ENCODE data around the gene LEMD2.
A peak's percentile ranks its signal among the peaks of the same experiment; 100 is the strongest.
"Not testable (repeated sequence)": the region's sequence is repeated elsewhere in the genome, so short reads cannot be mapped to it uniquely, and the experiment has no call there.

LEMD2 gene

DNA sequence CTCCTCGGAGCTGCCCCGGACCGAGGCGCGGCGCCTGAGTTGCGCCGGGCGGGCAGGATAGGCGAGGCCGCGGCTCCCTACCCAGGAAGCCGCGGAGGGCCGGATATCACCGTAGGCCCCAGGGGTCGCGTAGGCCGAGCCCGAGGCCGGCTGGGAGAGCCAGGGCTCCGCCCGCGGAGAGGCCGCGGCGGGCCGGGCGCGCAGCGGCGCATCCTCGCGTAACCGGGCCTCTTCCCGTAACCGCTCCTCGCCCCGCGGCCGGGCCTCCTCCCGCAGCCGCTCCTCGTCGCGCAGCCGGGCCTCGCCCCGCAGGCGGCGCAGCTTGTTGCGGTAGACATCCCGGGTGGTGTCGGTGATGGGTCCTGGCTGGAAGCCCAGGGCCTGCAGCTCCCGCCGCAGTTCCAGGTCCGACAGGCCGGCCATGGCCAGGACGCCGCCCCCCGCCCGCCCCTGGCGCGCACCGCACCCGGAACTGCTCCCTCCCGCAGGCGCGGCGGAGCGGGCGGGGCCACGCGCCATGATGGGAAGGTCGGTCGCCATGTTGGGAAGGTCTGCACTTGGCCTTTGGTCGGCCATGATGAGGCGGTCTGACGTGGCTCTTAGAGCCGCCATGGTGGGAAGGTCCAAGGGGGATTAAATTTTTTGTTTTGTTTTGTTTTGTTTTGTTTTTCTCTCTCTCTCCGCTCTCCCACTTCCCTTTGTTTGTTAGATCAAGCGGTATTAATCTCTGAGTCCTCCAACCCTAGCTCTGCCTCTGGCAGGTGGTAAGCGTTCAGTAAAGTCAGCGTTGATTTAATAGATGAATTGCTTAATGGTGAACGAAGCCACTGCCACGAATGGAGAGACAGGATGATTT, at the start of gene LEMD2:
LEMD2 (minus strand) TSS at position 437 of the 856 bp plus-strand sequence; CDS start at position 423, 14 bp downstream.
- DNase-seq, result peak; percentile 98

DNA sequence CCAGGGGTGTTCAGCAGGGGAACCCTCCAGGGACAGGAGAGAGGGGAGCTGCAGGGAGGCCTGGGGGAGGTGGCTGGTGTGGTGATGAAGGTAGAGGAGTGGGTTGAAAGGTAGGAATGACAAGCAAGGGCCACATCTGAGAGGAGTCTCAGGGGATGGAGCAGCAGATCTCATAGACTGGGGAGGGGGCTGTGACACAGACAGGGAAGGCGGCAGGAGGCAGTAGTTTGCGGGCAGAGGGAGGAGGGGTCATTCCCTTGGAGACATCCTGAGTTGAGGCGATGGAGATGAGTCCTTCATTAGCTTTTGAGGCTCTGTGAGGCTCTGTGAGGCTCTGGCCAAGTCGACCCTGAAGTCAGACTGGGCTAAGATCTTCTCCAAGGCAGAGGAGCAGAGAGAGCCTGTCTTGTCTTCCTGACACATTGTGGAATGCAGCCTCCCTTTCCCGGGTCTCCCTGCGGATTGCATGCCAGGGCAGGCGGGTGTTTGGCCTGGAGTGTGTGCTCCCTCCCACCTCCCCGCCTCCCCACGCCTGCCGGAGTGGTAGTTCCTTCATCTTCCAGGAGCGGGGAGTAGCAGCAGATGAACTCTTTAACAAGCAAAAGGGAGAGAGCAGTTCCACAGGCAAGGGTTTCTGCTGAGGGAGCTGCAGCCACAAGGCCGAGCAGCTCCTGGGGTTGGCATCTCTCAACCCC, 49.2 kb upstream of the LEMD2 start:
- DNase-seq, result no peak

DNA sequence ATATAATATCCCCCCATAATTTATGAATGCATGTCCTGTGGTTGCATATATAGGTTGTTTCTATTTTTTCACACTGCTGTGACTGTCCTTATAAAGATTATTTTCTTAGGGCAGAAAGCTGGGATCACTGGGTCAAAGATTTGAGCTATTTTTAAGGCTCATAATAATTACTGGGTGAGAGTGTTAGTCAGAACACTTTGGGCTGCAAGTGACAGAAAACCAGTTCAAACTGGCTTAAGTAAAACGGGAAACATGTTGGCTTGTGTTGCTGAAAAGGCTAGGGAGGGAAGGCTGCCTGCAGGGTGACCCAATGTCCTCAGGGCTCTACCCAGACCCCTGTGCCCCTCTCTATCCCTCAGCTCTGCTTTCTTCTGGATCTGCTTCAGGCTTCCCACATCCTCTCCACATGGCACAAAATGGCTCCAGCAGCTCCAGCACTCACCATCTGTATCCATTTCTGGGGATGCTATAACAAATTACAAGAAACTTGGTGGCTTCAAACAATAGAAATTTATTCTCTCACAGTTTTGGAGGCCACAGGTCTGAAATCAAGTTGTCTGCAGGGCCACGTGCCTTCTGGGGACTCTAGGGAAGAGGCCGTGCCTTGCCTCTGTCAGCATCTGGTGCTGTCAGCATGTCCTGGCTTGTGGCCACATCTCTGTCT, 48.0 kb upstream of the LEMD2 start:
- DNase-seq, result no peak

DNA sequence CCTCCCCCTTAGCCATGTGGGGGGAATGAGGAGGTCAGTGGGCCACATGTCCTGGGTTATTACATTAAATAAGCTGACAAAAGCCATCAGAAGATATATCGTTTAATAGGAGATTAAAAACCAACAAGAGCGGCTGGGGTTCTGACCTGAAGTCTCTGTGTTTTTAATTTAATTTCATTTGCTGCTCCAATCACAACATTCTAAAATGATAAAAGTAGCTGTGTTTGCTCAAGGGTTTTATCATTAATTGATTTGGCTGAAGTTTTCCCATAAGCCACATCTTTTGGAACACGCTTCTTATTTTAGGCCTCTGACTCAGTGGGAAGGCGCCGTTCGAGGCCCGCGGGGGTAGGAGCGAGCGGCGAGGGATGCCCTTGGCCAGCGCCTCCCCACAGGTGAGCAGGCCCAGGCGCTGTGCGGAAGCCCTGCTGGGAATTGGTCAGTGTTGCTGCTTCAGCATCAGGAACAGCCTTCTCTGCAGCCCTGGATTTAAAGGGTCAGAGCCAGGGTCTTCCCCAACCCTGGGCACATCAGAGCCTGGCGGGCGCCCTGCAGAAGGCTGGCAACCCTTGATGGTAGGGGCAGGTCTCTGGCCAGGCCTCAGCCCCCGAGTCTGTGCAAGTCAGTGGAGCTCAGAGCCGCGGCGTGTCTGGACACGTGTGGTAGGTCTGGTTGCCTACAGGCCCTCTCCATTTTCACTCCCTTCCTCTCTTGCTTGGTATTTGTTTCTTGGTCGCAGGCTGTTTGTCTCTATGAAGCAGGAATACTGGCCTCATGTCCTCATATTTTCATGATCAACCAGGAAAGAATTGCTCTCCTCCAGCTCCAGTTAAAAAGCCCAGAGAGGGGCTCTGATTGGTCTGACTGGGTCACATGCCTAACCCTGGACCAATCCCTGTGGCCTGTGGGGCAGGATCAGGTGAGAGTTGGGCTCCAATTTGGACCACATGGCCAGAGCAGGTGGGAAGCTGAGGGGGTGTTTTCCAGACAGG, 45.8 kb upstream of the LEMD2 start:
- DNase-seq, result no peak

DNA sequence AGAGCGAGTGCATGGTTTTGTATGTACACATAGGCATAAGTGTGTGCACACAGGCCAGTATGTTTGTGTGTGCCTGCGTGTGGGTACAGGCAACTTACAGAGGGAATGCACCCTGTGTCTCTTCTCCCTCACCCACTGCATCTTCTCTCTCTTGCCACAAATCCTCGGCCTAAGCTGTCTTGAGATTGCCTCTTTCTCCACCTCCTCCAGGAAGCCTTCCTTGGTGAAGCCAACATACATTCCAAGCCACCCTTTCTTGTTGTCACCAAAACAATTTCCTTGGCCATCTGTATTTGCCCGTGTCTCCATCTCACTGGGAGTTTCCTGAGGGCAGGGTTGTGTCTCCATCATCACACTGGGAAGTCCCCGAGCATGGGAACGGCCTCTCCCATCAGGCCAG, 44.7 kb upstream of the LEMD2 start:
- no peak for DNase-seq

DNA sequence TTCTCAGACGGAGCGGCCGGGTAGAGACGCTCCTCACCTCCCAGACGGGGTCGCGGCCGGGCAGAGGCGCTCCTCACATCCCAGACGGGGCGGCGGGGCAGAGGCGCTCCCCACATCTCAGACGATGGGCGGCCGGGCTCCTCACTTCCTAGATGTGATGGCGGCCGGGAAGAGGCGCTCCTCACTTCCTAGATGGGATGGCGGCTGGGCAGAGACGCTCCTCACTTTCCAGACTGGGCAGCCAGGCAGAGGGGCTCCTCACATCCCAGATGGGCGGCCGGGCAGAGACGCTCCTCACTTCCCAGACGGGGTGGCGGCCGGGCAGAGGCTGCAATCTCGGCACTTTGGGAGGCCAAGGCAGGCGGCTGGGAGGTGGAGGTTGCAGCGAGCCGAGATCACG, 43.9 kb upstream of the LEMD2 start:
- DNase-seq, result not testable (repeated sequence)

DNA sequence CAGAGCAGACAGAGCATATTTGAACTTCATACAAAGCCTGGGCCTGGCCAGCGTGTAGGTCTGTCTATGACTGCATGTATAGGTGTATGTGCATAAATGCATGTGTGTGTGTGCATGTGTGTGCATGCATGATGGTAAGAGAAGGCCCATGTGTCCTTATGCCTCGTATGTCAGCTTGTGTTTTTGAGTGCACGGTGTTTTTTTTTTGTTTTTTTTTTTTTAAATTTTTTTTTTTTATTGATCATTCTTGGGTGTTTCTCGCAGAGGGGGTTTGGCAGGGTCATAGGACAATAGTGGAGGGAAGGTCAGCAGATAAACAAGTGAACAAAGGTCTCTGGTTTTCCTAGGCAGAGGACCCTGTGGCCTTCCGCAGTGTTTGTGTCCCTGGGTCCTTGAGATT, 42.8 kb upstream of the LEMD2 start:
- not testable (repeated sequence) for DNase-seq

DNA sequence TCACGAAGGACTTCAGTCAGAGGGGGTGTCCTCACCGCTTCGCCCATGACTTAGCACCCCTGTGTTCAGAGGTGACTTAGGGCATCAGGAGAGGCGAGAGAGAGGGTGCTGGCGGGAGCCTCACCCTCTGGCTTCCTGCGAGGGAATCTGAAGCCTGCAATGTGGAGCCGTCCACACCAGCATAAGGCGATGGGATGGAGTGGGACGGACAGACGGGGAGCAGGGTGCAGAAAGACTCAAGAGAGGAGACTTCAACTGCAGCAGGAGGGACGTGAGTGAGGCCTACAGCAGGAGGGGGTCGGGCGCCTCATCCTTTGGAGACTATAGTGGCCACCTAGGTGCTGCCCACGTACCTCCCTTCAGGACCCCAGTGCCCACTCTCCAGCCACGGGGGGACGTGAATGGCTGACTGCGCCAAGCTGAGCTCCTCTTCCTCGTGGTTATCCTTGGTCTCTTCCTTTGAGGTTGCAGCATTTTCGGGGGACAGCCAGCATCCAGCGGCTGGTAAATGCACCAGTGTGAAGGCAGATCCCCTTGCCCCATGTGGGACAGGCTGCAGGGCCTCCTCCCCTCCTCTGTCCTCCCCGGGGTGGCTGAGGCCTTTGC, 41.8 kb upstream of the LEMD2 start:
- no peak for DNase-seq

DNA sequence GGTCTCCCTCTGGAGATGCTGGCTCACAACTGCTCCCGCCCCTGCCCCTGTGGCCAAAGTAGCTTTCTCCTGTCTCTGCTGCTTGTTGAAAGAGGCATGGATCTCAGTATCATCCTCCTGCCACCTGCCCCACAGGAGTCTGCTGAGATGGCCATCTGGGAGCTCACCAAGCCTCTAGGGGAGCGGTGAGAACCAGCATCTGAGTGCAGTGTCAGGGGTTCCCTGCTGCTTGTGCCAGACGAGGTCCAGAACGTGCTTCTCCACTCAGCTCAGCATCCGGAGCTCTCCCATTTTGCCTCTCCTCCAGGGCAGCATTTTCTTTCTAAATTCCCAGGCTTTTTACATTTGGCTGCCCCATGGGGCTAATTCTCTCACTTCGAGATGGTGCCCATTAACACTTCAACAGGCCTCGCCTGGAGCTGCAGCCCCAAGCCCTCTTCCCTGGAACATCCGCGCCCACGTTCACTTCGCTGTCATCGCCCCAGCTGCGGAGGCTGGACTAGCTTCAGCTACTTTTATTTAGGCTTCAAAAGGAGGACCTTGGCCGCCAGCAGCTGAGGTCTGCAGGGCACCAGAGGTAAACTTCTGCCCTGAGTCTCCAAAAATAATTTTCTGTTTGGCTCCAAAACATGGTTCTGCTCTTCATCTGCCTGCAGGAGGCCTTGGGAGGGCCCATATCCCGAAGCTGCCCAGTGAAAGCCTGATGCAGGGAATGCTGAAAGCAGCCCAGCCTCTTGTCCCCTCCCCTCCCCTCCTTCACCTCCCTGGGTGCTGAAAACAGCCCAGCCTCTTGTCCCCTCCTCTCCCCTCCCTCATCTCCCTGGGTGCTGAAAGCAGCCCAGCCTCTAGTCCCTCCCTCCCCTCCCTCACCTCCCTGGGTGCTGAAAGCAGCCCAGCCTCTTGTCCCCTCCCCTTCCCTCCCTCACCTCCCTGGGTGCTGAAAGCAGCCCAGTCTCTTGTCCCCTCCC, 40.1 kb upstream of the LEMD2 start:
- no peak for DNase-seq

DNA sequence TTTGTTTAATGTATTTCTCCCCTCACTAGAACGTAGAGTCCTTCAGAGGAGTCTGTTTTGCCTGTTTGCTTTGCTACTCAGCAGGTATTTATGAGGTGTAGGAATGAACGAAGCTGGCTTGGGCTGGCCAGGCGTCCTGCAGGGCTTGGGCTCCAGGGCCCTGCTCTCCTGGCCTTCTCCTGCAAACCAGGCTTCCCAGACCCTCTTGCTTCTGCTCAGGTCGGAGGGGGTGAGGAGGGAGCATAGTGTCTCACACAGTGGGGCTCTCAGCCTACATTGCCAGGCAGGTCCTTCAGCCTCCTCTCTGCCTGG, 39.5 kb upstream of the LEMD2 start:
- no peak for DNase-seq

DNA sequence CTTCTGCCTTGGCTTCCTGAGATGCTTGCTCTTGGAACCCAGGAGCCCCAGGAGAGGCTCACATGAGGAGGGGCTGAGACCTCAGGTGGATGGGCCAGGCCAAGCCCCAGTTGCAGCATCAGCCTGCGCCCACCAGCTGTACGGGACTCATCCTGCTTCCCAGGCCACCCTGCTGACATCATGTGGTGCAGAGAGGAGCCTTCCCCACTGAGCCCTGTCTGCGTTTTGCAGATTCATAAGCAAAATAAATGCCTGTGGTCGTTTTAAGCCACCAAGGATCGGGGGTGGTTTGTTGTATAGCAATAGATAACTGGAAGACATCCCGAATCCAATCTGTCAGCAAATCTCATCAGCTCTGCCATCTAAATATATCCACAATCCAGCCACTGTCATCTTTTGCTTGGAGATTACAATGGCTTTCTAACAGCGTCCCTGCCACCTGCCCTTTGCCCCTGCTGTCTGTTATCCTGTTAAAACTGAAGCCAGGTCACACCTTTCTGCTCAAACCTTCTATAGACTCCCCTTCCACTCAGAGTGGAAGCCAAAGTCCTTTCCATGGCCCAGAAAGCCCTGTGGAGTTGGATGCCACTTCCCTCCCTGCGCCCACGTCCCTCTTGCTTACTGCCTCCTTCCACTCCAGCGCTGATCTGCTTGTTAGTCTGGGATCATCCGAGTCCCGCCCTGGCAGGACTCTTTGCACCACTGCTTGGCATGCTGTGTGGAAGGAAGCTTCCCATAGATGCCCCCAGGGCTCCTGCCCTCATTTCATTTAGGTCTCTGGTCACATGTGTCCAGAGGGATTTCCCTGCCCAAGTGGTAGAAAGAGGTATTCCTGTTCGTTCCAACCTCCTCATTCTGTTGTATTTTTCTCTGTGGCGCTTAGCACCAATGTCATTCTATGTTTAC, 38.9 kb upstream of the LEMD2 start:
- no peak for DNase-seq

DNA sequence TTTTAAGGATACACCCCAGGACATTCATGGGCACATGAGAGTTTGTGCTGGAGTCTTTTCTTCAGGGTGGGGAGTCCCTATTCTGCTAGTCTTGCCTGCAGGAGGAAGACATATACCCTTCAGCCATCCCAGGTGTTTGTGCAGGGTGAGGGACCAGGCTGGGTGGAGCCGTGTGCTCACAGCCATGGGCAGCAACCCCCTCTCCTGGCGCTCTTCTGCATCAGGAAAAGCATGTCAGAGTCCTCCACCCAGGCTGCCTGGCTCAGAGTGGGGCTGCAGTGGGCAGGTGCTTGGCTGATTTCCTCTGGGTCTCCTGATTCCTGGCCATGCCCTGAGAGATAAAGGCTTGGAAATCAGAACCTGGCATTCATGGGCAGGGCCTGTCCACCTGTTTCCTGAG, 37.6 kb upstream of the LEMD2 start:
- DNase-seq, result no peak

DNA sequence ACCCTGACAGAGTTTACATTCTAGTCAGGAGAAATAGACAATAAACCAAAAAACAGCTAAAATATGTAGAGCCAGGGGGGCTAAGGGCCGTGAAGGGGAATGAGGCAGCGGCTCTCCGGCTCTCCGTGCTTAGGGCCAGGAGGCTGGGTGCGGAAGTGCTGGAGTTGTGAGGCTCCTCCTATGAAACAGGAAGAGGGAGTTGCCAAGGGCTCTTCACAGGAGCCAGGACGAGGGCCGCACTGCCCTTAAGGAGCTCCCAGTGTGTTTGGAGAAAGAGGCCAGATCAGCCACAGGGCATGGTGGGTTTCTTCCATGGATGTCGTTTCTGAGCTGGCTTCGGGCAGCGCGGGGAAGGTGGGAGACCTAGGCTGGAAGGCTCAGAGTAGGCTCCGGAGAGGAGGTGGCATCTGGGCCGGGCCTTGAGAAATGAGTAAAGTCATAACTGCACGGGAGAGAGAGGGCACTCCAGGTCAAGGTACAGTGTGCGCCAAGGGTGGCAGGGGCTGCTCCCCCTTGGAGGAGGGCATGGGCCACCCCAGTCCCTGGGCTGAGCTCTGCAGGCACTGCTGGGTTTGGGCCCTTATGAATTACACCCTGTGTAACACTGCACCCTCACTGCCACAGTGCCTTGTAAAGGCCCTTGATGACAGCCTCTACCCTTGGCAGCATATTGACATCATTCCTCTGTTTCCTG, 35.7 kb upstream of the LEMD2 start:
- no peak for DNase-seq

DNA sequence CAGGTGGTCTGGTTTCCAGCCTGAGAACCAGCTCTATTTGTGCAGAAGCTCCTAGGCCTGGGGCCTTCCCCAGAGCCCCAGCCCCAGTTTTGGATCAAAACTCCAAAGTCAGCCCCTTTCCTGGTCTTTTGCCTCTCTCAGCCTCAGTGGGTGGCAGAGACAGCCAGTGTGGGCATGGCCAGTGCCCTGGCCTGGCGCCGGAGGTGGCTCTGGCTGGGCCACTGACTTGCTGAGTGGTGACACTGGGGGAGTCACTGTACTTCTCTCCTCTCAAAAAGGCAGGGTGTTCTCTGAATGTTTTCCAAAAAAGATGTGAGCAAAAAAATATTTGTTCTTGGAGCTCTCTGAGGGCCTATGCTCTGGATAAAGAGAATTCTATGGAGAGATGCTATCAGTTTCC, 34.9 kb upstream of the LEMD2 start:
- no peak for DNase-seq

DNA sequence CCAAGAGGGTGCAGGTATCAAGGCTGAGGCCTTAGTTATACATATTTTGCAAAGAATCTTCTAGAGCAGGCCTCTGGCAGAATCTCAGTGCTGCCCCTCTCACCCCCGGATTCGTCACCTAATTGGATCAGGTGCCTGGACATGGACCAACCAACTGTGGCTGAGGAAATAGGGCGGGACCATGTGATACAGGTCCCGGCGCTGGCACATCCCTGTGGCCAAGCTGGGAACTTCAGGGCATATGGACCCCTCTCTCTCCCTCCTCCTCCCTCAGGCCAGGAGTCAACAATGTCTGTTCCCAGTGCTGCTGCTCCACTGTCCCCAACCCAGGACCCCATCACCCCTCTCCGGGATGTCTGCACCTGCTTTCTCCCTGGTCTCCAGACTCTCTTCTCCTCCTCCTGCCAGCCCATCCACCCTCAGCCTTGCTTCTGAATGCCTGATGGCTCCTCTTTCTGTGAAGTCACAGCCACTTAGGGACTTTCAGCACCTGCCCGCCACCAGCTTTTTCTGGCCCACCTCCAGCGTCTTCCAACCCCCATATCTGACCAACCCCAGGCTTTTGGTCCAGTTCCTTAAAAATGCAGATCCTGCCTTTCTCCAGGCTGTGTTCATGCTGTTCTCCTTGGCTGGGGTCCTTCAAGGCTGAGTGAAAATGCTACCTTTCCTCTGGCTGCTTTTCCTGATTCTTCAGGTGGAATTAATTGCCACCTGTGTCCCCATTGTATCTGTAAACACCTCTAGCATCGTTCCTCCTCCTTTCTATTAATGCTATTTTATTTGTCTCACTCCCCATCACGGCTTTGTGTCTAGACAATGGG, 33.9 kb upstream of the LEMD2 start:
- DNase-seq, result no peak

DNA sequence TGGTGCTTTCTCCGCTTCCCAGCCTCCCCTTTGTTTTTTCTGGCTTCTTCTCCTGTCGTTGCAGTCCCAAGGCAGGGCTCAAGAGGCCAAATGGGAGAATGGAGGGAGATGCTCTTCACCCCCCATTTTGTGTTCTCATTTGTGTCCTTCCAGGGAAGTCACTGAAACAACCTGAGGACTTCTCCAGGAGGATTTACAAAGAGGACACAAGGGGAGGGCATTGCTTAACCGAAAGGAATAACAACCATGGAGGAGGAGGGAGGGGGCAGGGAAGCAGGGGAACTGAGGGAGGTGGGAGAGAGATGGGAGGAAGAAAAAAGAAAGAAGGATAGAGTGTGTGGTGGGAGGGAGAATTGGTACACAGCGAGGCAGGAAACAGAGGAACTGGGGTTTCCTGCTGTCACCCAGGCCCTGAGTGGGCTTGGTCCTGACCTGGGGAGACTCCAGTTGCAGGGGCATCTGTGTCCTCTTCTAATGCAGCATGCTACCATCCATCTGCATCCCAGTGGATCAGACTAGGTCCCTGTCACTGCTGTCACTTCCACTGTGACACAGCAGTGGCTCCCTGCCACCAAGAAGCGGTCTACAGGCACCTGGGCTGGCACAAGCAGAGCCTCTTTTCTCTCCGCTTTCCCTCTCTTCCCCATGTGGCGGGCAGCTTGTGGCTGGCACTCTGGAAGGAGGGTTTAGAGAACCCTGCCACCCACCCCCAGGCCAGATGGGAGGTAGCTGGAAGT, 32.0 kb upstream of the LEMD2 start:
- no peak for DNase-seq

DNA sequence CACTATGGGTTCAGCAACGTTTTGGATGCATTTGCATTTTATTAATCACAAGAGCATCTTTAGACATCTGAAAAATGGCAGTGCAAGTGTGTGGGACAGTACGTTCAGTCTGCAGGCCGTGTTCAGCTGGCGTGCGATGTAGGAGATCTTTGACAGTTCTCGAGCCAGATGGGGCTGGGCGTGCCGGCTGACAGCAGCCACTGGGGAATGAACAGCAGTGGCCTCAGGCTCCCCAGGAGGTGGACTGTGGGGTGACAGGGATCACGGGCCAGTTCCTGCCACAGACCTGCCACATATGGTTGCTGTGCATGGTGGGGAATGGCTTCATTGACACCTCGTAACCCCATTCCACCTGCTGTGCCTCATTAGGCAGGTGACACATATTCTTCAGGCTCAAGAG, 31.3 kb upstream of the LEMD2 start:
- DNase-seq, result no peak

DNA sequence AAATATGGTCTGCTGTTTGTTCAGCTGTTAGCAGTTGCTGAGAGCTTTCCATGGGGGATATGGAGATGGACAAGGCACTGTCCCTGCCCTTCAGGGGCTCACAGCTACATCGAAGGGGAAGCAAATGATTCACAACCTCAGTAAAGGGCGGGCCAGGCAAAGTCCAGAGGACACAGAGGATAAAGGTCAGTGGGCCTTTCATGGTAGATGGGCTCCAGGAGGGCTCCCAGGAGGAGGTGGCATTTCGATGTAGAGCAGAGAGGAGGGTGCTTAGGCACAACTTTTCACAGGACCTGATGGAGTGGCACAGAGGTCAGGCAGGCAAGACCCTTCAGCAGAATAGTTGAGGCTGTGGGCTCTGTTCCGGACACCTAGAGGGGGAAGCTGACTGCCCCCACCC, 30.1 kb upstream of the LEMD2 start:
- no peak for DNase-seq

Measured in activated CD8-positive, alpha-beta memory T cell treated with anti-CD3 and anti-CD28 coated beads for 24 hours (primary cell).